Measurements from ENCODE around the gene CRIP2. TPM values are rescaled to one million over a fixed set of nuclear protein-coding genes. Genes with fewer than 3 reads are reported as not detected.

CRIP2 gene
- total and polyA plus RNA-seq, 2 of the 8 experiments (the other 6 are each of a cell fraction or from before 2014, with no cell fraction given), result 4.2 to 13.5 TPM

- no peak for TF ChIP-seq TAF1 (IDR thresholded peaks at IDR 0.05; ENCODE audit: low read depth, low read length)
- no peak for TF ChIP-seq GTF2F1 (IDR thresholded peaks at IDR 0.05; ENCODE audit: borderline replicate concordance, low read depth, low read length)
- no peak for TF ChIP-seq KDM1A (IDR thresholded peaks at IDR 0.05; ENCODE audit: borderline replicate concordance, low read length)
- no peak for TF ChIP-seq CTBP2 (IDR thresholded peaks at IDR 0.05; ENCODE audit: borderline replicate concordance, insufficient read depth, insufficient read length, low read length)
- TF ChIP-seq HDAC6 (IDR thresholded peaks at IDR 0.05; ENCODE audit: low read depth, low read length), result no peak
- no peak for TF ChIP-seq CHD2 (IDR thresholded peaks at IDR 0.05; ENCODE audit: low read length)
- TF ChIP-seq MAX (IDR thresholded peaks at IDR 0.05), result no peak
- TF ChIP-seq CHD1 (IDR thresholded peaks at IDR 0.05; ENCODE audit: low read depth, low read length), result no peak
Measured at GRCh38 chr14:105445901-105446845, 28.4 kb upstream of the CRIP2 start (continued).
